Activated CD4-positive, alpha-beta T cell treated with anti-CD3 and anti-CD28 coated beads, Interleukin-2, Interleukin-4, amounts not matched to agents 100 ng/mL and 50 ng/mL, durations not matched to agents 16 hours and 8 hours (primary cell): Measurements from ENCODE around the gene USP32.
"Not testable (repeated sequence)": the region's sequence is repeated elsewhere in the genome, so short reads cannot be mapped to it uniquely, and the experiment has no call there.

Experiments used
- DNase-seq: peaks from one replicate; pipeline ENCODE4 v3.0.0-alpha.2; 2020; ENCODE audit warnings: low spot score

Gene USP32

GRCh38 chr17:60372790-60373483 lies 19.0 kb downstream of the USP32 start:
- no peak for DNase-seq

GRCh38 chr17:60371818-60372510 lies 20.0 kb downstream of the USP32 start:
- DNase-seq = no peak

GRCh38 chr17:60371416-60371815 lies 20.5 kb downstream of the USP32 start:
- no peak for DNase-seq

- no peak for DNase-seq
Observed at GRCh38 chr17:60369727-60370126, 22.2 kb downstream of the USP32 start.

- no peak for DNase-seq
Observed at GRCh38 chr17:60363700-60364405, 28.1 kb downstream of the USP32 start.

- DNase-seq = no peak
Observed at GRCh38 chr17:60362329-60362728, 29.6 kb downstream of the USP32 start.

- DNase-seq = no peak
Observed at GRCh38 chr17:60361889-60362288, 30.0 kb downstream of the USP32 start.

- no peak for DNase-seq
Observed at GRCh38 chr17:60359415-60359814, 32.5 kb downstream of the USP32 start.

GRCh38 chr17:60358606-60359225 lies 33.2 kb downstream of the USP32 start:
- DNase-seq = peak; percentile 44

- DNase-seq = peak; percentile 40
Observed at GRCh38 chr17:60356940-60357339, 35.0 kb downstream of the USP32 start.

GRCh38 chr17:60355663-60356594 lies 36.0 kb downstream of the USP32 start:
- peak; percentile 37 for DNase-seq

- no peak for DNase-seq
Observed at GRCh38 chr17:60354223-60354622, 37.7 kb downstream of the USP32 start.

- DNase-seq = no peak
Observed at GRCh38 chr17:60353773-60354172, 38.2 kb downstream of the USP32 start.

- no peak for DNase-seq
Observed at GRCh38 chr17:60352569-60352968, 39.4 kb downstream of the USP32 start.

GRCh38 chr17:60352071-60352470 lies 39.9 kb downstream of the USP32 start:
- no peak for DNase-seq

GRCh38 chr17:60351012-60351695 lies 40.8 kb downstream of the USP32 start:
- no peak for DNase-seq

GRCh38 chr17:60348616-60349015 lies 43.3 kb downstream of the USP32 start:
- DNase-seq = no peak

- DNase-seq = no peak
Observed at GRCh38 chr17:60345233-60345632, 46.7 kb downstream of the USP32 start.

GRCh38 chr17:60342492-60342891 lies 49.4 kb downstream of the USP32 start:
- DNase-seq = not testable (repeated sequence)

GRCh38 chr17:60335289-60335688 lies 56.6 kb downstream of the USP32 start:
- DNase-seq = no peak

GRCh38 chr17:60333628-60334031 lies 58.3 kb downstream of the USP32 start:
- no peak for DNase-seq
